Erythroblast (primary cell): ENCODE results near the gene C16orf74.

Source experiments
- DNase-seq, 2 experiments: peaks; one replicate each; lab custom pipeline; 2025; lab: John Stamatoyannopoulos, UW
- GATA1 ChIP-seq: IDR thresholded peaks from 2 replicates; pipeline ENCODE4 v1.6.1; 2011; ENCODE audit warnings: low read depth, mild to moderate bottlenecking, control low read depth, low read length, moderate library complexity
- POLR2A ChIP-seq: IDR thresholded peaks from 2 replicates; pipeline ENCODE4 v1.6.1; 2011; ENCODE audit warnings: mild to moderate bottlenecking, low read length

The C16orf74 gene

DNA sequence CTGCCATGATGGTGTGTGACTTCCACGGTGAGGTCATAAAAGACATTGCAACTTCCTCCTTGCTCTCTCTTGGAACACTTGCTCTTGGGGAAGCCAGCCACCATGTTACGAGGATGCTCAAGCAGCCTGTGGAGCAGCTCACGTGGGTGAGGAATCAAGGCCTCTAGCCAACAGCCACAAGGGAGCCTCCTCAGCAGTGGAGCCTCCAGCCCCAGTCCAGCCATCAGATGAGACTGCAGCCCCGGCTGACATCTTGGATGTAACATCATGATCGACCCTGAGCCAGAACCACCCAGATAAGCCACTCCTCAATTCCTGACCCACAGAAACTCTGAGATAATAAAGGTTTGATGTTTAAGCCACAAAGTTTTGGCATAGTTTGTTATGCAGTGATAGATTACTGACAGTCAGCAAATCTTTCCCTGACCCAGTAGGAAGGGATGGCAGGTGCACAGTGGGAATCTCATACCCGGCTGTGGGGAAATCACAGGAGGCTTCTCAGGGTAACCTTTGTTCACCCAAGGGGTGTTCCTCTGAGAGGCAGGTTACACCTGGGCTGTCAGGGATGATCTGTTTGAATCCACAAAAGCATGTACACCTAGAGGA, 38.8 kb downstream of the C16orf74 start:
- TF ChIP-seq GATA1 (no peak), POLR2A (no peak)
- DNase-seq, result no peak

DNA sequence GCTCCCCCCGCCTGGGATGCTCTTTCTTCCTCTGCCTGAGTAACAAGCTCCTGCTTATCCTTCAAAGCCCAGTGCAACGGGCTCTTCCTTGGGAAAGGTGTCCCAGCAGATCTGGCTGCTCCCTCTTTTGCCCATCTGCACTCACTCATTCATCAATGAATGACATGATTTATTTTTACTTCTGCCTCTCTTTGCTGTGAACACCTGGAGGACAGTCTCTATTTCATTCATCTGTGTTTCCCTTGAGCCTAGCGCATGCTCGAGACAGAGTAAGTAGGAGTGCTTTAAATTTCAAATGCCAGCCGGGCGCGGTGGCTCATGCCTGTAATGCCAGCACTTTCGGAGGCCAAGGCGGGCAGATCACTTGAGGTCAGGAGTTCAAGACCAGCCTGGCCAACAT, 40.2 kb downstream of the C16orf74 start:
- TF ChIP-seq GATA1 (no peak), POLR2A (no peak)
- DNase-seq, result no peak

DNA sequence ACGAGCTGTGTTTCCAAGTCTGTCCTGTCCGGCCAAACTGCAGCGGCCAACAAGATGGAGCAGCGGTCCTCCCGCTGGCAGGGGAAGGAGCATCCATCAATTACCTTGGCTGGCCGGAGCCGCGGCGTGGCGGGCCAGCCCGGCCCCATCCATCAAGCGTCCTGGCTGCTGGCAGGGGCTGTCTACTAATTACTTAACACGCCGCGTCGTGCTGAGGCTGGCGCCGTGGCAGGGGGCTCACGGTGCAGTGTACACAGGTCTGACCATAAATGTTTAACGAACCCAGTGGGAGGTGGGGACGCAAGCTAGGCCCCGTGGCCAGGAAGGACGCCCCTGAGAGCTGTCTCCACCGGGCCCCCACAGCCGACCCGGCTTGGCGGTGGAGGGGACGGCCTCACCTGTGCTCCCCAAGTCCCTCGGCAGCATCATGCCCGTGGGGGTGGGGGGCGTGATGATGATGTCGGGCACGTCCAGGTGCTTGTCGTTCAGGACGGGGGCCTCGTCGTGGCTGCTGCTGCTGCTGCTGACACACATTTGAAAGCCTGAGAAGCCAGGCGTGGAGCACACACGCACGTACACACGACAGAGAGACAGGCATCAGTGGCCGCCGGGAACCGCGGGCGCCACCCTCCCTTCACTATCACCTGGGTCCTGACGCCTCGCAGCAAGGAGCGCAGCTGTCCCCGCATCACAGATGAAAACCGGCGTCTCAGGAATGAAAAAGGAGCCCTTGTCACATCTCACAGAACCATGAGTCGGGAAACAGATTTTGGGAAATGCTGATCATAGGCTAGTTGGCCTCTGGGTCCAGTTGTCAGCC, 40.9 kb downstream of the C16orf74 start:
- TF ChIP-seq GATA1 (no peak), POLR2A (no peak)
- DNase-seq, result no peak

DNA sequence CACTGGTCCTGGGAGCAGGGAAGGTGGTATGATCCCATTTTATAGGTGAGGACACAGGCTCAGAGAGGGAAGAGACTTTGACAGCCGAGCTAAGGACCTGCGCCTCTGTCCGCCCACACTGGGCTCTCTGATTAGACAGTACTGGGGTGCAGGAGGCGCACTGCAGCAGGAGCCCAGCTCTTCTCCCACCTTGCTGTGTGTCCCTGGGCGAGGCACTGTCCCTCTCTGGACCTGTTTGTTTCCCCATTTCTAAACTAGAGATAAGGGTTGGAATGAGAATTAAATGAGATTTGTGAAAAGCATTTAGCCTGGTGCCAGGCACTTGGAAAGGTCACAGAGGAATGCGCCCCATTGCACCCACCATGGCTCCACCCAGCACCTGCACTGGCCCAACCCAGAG, 42.6 kb downstream of the C16orf74 start:
- no peak for TF ChIP-seq POLR2A
- no peak for TF ChIP-seq GATA1
- DNase-seq, result no peak

DNA sequence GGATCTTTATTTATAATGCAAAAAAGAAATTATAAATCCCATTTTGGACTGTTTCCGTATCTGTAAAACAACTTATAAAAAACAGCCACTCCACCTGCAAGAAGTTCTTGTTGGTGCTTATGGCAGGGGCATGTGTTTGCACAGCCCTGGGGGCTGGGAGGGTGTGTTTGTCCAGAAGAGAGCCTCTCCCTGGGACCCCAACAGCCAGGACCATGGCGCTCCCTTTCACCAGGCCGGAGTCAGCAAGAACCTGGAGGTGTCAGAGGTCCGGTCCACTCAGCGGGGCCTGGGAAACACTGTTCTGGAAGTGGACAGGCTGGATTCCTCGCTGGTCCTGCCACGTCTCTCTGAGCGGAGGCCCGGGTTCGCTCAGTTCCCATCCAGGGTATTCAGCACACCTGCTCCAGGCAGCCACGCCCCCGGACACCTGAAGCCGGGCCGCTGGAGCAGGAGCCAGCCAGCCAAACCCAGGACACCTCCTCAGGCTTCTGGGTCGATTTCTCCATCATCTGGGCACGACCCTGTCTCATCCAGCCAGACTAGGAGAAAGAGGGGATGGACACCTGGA, 43.3 kb downstream of the C16orf74 start:
- TF ChIP-seq POLR2A (no peak), GATA1 (no peak)
- DNase-seq, result no peak

DNA sequence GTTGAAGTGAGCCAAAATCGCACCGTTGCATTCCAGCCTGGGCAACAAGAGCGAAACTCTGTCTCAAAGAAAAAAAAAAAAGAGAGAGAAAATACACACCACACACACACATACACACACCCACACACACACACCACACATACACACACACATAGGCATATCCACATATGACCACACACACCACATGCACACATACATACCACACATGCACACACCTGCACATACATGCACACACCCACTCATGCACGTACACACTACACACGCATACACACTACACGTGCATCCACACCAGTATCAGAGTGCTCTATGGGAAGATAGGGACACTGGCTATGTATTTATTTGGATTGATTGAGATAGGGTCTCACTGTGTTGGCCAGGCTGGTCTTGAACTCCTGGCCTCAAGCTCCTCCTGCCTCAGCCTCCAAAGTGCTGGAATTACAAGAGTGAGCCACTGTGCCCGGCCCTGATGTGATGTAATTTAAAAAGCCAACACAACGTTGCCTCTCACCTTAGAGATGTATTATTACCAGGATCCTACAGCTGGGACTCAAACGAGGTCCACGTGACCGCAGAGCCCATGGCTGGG, 44.4 kb downstream of the C16orf74 start:
- TF ChIP-seq GATA1, result no peak
- TF ChIP-seq POLR2A, result no peak
- DNase-seq, result no peak

DNA sequence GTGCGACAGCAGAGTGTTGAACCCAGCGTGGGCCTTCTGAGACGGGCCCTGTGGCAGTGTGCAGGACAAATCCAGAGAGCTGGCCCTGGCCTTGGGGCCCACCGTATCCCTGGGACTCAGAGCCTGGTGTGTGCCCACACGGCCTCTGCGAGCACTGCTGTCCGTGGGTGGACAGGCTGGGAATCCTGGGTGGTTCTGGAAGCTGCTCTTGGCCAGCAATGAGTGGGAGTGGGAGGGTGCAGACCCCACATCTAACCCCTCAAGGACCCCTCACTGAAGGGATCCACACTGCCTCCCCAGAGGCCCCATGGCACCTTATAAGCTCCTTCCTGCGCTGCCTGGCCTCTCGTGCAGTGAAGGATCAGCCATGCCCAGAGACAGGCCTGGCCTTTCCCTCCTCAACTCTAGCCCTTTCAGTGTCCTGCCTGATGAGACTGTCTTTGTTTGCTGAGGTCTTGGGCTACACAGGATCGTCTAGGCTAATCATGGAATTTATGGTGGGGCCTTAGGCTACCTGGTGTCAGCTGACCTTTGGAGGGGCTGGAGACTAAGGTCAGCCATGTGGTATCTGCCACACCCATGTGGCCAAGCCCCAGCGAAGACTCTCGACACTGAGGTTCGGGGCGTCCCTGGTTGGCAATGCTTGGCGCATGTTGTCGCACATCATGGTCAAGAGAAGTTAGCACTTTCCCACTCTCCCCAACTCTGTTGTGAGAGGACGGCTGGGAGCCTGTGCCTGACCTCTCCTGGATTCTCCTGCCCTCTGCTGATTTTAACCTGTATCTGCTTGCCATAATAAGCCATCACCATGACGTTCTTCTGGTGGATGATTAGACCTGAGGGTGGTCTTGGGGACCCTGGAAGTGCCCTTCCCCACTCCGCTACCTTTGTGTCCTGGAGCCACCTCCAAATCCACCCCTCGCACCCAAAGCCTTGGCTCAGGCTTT, 45.7 kb downstream of the C16orf74 start:
- TF ChIP-seq GATA1, result no peak
- no peak for TF ChIP-seq POLR2A
- DNase-seq, result no peak

DNA sequence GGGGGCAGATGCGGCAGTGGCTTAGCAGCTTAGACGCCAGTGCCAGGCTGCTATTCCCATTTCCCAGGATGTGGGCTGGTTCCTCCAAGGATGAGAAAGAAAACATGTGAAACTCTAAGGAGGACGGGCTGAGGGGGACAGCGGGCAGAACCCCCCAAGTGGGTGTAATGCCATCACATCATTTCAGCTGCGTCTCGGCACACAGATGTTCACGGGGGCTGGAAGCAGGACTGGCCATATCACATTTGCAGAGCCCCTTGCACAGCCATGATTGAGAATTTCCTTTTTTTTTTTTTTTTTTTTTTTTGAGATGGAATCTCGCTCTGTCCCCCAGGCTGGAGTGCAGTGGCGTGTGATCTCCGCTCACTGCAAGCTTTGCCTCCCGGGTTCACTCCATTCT, 46.9 kb downstream of the C16orf74 start:
- no peak for TF ChIP-seq GATA1
- no peak for TF ChIP-seq POLR2A

DNA sequence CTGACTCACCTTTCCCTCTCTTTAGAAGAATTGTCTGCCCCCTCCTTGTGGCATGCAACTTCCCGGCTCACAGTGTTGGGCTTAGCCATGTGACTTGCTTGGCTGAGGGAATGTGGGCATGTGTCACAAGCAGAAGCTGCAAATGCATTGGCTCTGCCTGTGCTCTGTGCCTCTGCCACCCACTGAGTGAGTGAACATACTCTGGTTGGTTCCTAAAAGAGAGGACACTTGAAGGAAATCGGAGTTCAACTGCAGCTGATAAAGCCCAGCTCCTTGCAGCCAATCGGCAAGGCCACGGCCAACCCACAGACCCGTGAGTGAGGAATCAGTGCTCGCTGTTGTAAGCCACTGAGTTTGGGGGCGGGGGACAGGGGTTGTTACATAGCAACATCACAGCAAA, 51.3 kb downstream of the C16orf74 start:
- no peak for TF ChIP-seq POLR2A
- no peak for TF ChIP-seq GATA1
- peak; percentile 16 to 23 for DNase-seq

More for the DNA sequence above, 46.9 kb downstream of the C16orf74 start:
- DNase-seq, result no peak

DNA sequence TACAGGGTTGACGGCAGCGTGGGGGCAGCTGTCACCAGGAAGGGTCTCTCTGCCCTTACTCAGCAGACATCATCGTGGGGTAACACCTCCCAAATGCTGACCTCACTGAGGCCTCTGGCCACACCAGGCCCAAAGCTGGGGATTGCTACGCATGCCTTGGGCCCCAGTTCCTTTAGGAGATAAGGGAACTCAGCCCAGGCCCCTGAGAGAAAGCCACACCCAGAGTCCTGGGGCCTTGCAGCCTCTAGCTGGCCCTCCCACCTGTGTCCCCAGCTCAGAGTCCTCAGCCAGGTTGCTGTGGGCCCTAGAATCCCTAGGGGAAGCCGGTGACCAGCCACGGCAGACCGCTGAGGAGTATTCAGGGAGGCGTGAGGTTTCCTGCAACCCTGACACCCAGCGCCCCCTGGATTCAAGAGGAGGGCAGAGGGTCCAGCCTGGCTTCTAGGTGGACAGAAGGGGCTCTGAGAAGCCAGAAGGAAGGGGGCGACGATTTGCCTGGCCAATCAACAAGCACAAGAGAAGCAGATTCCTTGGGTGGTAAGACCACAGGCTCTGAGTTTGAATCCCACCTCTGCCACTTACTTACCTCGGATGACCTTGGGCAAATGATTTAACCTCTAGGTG, 51.8 kb downstream of the C16orf74 start:
- peak; percentile 67 to 68 for DNase-seq
- TF ChIP-seq POLR2A, result no peak
- TF ChIP-seq GATA1, result no peak

DNA sequence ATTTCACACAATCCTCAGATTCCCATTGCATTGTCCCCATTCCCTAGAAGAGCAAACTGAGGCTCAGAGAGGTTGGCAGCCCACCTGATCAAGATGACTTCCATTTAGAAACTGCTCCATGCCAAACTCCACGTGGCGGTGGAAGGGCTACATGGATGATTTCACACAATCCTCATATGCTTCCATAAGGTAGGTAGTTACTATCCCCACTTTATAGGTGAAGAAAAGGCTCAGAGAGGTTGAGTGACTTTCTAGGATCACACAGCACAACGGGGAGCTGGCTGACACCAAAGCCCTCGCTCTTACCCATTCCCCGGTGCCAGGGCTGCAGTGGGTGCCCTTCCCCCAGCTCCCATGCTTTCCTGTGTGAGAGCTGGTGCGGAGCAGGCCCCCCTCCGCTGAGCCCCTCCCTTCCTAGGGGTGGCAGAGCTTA, 52.4 kb downstream of the C16orf74 start:
- TF ChIP-seq GATA1, result no peak
- no peak for TF ChIP-seq POLR2A
- no peak for DNase-seq

DNA sequence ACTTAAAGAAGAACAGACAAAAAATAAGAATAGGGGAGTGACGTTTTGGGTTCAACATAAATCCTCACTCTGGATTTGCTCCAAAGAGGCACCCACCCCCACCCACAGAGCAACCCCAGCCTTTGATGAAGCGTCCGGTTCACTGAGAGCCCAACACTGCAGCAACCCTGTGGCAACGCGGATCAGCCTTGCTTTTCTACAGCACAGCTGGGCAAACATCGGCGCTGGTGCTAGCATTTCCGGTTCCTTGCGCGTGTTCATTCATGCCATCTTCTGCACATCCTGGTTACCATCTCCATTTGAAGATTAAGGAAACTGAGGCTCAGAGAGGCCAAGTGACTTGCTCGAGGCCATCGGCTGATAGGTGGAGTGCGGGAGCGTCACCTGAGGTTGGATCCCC, 53.5 kb downstream of the C16orf74 start:
- DNase-seq, result no peak
- TF ChIP-seq POLR2A, result no peak

DNA sequence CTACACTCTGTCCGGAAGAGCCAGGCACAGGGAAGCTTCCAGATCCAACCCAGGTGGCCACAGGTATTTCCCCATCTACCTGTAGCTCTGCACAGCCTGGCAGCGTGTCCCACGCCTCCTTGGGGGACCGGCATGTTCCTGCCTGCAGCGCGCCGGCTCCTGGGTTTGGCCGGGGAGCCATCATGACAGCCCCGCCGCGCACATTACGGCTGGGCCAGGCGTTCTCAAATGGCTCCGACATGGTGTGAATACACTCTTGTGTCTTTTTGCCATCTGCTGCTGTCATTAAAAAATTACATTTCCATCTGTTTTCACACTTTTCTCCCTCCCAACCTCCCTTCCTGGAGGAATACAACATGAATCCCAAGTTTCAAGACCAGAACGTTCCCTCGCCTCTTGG, 54.1 kb downstream of the C16orf74 start:
- no peak for DNase-seq
- TF ChIP-seq POLR2A (no peak), GATA1 (no peak)
